Stimulated activated CD4-positive, alpha-beta T cell treated with anti-CD3 and anti-CD28 coated beads, Interleukin-4, amount 100 ng/mL, for 1 hour (primary cell): Measurements from ENCODE around the gene HTR3C.
"Not testable (repeated sequence)": the region's sequence is repeated elsewhere in the genome, so short reads cannot be mapped to it uniquely, and the experiment has no call there.

Experiments
- DNase-seq: peaks from one replicate; pipeline ENCODE4 v3.0.0-alpha.2; 2020

Gene HTR3C

GRCh38 chr3:184031187-184031792 lies 21.6 kb upstream of the HTR3C start, which contains the start of gene HTR3D:
Gene HTR3D (plus strand): TSS chr3:184031742. CDS start chr3:184031742, 0 bp downstream.
- DNase-seq = no peak

GRCh38 chr3:184037816-184038215 lies 15.0 kb upstream of the HTR3C start:
- DNase-seq = no peak

GRCh38 chr3:184038307-184038706 lies 14.5 kb upstream of the HTR3C start:
- DNase-seq = not testable (repeated sequence)

DNA sequence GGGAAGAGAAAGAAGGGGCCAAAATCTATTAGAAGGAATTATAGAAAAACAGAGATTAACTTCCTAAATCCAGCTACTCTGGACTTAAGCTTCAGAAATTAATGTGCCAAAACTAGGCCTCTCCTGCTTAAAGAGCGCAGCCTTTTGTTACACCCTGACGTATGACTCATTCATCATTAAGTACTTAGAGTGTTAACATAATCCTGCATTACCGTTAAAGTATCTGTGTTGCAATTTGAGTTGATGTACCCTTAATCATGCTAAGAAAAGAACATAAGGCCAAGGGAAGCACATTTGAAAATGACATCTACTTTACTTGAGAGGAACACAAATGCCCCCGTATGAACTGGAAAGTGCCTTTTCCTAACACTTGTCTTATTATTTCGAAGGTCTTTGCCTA lies 13.4 kb upstream of the HTR3C start:
- no peak for DNase-seq

GRCh38 chr3:184040010-184040409 lies 12.8 kb upstream of the HTR3C start:
- DNase-seq = no peak

DNA sequence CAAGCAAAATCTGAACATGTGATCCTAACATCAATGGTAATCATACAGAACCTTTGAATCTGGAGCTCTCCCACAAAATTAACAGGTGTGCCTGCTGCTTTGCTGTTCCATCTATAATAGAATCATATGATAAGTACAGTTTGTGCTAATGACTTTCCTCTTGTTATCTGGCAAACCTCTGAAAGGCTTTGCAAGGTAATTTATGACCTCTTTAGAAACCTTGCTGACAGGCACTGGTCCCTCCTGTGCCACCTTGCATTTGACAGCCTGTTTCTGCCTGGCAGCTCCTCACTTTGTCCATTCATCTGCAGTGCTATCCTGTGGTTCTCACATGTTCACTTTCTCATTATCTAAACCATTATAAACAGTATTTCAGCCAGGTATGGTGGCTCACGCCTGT lies 10.2 kb upstream of the HTR3C start:
- DNase-seq = no peak

GRCh38 chr3:184045995-184046394 lies 6.9 kb upstream of the HTR3C start:
- DNase-seq = no peak

GRCh38 chr3:184050217-184050847 lies 2.5 kb upstream of the HTR3C start:
- DNase-seq = no peak

DNA sequence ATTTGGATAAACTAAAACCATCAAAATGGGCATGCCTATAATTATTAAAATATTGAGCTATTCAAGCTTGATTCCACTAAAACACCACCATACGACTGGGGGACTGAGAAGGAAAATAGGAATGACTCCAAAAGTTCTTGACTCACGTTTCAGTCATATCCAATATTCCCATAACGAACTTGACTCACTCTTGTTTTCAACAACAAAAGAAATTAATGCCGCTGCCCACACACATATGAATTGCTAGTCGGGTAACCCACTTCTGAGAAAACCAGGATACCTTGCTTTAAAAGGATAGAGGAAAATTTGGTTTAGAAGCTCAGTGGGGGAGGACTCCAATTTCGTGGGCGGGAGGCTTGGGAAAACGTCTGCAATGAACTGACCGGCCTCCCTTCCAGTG lies 5.2 kb downstream of the HTR3C start:
- DNase-seq = no peak

GRCh38 chr3:184059424-184059823 lies 6.6 kb downstream of the HTR3C start:
- no peak for DNase-seq

DNA sequence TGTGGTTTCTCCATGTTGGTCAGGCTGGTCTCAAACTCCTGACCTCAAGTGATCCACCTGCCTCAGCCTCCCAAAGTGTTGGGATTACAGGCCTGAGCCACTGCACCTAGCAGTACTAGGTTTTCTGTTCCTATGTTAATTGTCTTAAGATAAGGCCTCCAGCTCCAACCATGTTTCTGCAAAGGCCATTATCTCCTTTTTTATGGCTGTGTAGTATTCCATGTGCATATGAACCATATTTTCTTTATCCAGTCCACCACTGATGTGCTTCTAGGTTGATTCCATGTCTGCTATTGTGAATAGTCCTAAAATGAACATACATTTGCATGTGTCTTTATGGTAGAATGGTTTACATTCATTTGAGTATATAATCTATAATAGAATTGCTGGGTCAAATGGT lies 9.8 kb downstream of the HTR3C start:
- DNase-seq = no peak

DNA sequence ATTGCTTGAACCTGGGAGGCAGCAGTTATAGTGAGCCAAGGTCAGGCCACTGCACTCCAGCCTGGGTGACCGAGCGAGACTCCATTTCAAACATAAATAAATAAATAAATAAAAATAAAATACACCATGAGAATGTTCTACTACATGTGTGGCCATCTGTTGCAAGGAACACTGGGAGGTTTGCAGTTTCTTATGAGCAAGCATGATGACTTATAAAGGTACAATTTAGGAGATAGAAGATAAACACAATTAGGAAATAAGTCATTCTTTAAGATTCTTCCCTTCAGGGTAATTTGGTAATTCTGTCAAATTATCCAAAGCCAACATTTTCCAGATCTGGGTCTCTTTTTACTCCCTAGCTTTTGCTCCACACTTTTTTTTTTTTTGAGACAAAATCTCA lies 13.4 kb downstream of the HTR3C start:
- no peak for DNase-seq

DNA sequence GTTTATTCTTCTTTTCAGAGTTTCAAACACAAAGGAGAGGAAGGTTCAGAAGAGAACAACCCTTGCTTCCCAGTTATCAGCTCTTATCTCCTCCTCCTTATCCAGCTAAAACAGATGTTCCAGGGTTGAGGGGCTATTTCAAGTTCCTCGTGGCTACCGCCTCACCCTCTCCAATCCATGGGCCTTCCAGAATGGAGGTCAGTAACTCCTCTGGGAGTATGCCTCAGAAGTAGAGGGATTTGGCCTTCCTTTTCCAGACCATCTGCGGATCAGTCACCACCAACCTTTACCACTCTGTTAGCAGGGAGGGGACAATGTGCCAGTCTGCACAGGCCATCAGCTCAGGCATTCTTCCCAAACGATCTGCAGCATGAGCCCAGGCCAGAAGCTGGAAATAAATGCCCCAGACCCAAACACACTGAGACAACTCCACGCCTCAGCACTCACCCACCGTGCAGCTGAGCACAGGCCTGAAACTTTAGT lies 14.8 kb downstream of the HTR3C start:
- no peak for DNase-seq

- no peak for DNase-seq
Observed at GRCh38 chr3:184068344-184068743, 15.5 kb downstream of the HTR3C start.

DNA sequence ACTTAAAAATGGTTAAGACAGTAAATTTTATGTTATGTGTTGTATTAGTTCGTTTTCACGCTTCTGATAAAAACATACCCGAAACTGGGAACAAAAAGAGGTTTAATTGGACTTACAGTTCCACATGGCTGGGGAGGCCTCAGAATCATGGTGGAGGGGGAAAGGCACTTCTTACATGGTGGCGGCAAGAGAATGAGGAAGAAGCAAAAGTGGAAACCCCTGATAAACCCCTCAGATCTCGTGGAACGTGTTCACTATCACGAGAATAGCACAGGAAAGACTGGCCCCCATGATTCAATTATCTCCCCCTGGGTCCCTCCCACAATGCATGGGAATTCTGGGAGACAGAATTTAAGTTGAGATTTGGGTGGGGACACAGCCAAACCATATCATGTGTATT lies 18.3 kb downstream of the HTR3C start:
- DNase-seq = not testable (repeated sequence)

DNA sequence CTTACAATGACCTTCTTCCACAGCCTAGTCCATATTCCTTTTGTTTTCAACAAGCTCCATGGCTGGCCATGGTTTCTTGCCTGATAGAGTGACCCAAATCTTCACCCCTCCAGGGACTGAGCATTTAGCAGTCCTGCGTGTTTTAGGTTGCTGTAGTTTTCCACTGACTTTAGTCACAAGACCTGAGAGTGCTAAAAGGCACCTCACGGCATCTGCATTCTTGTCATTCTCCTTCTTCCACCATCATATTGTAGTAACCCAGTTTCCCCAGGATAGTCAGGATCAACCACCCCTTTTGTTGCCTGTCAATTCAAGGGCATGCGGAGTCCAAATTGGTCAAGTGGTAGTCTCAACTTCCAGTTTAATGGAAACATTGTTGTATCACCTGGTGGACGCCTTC lies 20.8 kb downstream of the HTR3C start:
- DNase-seq = no peak

DNA sequence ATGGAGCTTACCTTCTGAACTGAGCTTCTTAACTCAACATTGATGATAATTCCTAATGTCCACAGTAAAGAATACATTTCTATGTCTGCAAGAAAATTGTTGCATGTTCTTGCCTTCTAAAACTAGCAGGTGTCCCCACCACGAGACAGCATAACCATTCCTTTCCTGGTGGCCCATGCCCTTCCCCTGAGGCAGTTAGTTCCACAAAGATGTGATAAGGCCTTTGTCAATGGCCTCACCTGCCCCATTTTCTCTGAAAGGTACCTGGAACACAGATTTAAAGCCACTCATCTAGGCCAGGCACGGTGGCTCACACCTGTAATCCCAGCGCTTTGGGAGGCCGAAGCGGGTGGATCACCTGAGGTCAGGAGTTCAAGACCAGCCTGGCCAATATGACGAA lies 23.1 kb downstream of the HTR3C start:
- no peak for DNase-seq

GRCh38 chr3:184077881-184078280 lies 25.0 kb downstream of the HTR3C start:
- DNase-seq = no peak

DNA sequence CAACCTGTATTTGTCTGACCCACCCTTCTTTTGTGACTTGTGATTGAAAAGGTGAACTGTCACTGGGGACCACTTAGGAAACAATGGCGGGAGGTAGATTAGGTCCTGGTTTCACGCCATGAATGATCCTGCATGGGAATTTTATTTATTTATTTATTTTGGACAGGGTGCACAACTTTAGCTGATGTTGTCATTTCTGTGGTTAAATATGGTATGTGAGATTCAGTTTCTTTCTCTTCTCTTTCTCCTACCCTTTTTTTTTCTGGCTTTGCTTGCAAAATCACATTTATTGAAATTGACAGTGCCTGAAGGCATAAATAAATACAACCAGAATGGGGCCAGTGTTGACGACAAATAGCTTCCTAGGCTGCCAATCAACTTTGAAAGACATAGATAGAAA lies 26.0 kb downstream of the HTR3C start:
- DNase-seq = no peak

DNA sequence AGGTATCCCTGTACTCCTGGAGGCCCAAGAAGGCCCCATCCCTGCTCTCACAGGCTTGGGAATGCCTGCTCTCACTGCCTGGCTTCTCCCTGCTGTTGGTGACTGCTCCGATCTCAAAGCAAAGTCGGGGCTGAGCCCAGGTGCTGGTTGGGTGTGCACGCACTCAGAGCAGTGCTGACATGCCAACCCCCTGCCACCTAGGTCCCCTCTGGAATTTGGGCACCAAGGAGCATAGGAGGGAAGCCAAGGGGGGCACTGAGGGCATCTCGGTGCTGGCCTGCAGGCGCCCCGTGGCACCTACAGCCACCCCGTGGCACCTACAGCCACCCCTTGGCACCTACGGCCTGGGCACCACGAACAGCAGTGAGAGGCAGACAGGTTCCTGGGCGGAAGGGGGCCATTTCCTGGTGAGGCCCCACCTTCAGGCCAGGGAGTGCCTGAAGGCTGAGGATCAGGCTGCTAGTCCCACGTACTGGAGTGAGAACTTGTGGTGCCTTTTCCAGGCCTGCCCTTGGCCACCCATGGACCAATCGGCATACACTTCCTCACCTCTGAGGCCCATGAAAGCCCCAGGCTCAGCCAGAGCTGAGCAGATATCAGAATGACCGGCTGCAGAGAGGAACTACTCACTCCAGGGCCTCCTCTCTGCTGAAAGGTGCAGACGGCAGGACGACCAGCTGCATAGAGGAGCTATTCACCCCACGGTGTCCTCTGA lies 28.4 kb downstream of the HTR3C start:
- DNase-seq = no peak

- DNase-seq = no peak
Observed at GRCh38 chr3:184082034-184082433, 29.2 kb downstream of the HTR3C start.

- no peak for DNase-seq
Observed at GRCh38 chr3:184082465-184082864, 29.6 kb downstream of the HTR3C start.

DNA sequence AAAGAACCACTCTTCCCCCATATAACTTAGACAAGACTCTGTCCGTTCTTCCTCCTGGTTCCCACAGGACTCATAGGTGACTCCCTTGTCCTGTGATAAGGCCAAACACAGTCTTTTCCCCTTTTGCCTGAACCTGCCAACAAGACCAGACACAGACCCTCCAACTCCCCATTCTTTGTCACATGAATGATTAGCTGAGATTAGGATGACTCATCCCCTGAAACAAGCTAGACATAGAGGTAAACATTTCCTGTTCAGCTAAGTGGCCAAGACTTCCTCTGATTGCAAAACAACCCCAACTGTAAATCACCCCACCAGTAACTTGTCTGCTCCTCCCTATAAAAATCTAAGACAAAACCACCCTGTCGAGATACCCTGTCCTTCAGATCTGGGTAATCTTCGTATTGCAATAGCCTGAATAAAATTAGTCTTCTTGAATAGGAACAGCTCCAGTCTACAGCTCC lies 32.6 kb downstream of the HTR3C start:
- DNase-seq = no peak

GRCh38 chr3:184092199-184092598 lies 39.4 kb downstream of the HTR3C start:
- DNase-seq = no peak
